GM18858 (cell line): ENCODE data around the gene CERKL.

Source experiments
- ATAC-seq: cut with Tn5 transposase; IDR thresholded peaks from one replicate; pipeline ENCODE4 v1.9.1; 2021; ENCODE audit not compliant: unreplicated experiment

Gene CERKL

DNA sequence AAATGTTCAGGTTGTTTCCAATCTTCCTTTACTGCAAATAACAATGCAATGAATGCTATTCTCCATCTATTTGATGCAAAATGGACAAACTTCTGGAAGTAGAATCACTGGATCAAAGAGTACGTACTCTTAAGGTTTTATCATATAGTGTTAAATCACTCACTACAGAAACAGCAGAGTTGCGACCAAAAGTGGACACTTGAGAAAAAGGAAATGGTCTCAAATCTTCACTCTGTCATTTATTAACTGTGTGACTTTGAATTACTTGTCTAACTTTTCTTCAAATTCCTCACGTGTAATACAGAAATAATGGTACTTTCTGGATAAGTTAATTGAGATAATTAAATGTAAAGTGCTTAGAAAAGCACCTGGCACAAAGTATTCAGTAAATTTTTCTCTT, 78.1 kb downstream of the CERKL start:
- ATAC-seq = no peak

DNA sequence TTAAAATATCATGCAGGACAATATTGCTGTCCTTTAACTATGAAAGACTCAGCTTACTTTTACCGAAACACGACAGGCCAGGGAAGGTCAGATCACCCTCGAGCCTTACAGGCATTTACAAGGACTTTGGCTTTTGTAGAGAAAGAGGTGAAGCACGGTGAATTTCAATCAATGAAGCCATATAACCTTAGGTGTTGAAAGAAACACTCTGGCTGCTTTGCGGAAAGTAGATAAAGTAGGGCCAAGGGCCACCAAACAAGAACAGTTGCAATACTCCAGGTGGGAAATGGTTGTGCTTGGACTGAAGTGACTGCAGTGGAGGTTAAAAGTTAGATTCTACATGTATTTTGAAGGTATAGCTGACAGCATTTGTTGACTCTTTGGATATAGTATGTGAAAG, 80.5 kb downstream of the CERKL start:
- ATAC-seq = no peak

DNA sequence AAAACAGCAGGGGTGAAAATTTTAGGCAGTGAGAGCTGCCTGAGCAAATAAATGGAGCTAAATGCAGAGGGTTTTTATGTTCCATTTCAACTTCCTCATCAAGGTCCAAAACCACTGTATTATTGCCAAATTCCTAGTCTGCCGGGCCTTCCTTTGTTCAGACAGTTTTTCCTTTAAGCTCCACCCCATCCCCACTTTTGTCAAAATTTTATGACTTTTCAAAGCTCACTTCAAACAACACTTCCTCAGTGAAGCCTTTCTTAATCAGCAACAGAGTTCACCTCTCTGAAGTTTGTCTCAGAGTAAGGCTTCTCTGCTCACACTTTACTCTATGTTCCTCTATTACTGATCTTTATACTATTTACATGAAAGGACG, 81.3 kb downstream of the CERKL start:
- no peak for ATAC-seq

DNA sequence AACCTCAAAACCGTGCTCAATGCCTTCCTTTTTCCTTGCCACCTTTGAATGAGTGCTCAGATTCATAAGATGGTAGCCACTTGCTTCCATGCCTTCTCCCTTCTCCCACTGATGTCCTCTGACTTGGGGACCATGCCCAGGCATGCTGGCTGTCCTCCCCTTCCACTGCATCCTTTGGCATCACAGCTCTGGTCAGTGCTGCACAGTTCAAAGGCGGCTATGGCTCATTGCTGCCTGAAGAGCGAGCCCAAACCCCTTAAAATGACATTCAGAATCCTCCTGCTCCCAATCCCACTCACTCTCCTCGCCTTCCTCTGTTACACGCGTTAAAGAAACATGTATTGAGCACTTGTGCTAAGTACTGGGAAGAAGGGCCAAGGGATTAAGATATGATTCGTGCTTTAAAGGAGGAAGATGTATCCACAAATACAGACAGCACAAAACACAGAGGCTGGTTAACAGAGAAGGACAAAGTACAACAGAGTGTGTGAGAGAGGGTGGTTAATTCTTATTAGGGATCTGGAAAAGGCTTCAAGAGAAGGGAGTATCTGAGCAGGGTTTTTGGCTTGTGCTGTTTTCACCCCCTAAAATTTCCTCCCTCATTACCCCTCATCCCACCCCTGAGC, 81.8 kb downstream of the CERKL start:
- ATAC-seq = no peak

DNA sequence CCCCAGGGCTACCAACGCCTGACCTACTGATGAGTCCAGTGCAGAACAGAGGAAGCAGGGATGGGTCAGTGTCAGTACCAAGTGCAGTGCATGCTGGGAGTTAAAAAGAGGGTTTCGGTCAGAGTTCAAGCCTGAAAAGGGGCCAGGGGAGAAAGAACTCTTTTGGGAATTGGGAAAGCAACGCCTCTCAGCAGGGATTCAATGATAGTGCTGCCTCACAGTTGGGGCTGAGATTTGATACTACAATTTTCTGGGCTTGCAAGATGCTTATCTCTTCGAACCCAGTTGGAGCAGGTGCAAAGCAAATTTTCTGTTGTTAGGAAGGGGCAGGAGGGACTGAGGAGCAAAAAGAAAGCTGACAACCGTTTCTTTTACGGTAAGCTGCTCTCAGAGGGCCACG, 82.6 kb downstream of the CERKL start:
- ATAC-seq = no peak

DNA sequence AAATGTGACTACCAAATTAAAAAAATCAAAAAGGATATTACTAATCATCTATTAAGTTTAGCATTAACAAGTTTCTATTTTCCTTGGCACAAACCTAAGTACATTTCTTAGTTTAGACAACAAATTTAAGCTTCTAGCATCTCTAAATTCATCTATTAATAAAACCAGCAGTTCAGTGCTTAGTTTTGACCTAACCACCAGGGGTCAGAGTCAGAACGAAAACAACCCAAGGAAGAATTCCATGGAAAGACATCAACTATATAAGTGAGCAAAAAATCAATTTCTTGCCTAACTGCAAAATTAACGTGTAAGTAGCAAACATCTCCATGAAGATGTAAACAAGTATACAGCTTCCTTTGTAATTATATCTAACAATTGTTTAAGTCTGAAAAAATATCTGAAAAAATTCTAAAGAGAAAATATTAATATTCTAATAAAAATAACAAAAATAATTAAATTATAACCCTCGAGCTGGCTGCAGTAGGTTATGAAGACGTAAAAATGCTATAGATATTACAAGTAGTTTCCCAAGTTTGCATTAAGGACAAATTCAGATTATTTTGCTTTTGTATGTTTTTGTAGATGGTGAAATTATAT, 83.7 kb downstream of the CERKL start:
- ATAC-seq = no peak

DNA sequence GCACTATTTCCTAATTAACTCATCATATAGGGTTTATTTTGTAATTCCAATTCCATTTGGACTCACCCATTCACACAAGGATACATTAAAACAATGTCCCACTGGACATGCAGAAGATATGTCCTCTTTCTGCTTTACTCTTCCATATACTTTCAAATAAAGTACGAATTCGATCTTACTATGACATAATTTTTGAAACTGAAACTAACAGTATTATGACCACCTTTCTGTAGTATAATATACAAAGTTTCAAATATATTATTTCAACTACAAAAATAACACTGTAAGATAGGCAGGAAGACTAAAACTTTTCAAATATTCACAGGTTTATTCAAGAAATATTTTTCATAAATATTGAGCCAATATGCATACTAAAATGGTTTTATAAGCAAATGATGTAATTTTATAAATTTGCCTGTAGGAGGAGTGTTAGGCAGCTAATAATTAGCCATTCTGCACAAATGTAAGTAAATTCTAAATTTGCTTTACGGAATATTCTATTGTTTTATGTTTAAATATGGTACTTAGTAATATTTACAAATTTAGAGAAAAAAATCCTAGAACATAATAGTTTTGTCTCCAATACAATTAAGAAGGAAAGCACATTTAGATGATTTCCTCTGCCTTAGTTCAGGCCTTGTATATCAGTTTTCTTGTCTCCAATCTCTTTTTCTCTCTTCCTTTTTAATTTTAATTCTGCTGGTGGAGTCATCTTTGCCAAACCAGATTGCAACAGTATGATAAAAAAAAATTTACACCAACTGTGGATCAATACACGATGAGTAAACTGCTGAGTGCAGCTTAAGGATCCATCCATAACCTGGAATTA, 85.9 kb downstream of the CERKL start:
- ATAC-seq = no peak

DNA sequence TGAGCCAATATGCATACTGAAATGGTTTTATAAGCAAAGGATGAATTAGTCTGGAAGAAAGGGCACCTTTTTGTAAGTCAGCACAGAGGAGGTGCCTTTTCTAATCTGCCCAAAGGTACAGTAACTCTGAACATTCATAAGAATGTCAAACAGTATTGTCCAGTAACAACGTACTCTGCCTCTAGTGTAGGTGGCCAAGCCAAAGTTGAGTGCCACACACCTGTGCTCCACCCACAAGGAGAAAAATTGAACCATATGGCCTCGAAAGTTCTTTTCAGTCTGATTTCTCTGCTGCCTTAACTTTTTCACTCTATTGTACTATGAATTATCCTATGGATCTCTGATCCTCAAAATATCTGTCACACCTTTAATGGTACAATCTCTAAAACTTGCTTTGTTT, 86.8 kb downstream of the CERKL start:
- no peak for ATAC-seq

DNA sequence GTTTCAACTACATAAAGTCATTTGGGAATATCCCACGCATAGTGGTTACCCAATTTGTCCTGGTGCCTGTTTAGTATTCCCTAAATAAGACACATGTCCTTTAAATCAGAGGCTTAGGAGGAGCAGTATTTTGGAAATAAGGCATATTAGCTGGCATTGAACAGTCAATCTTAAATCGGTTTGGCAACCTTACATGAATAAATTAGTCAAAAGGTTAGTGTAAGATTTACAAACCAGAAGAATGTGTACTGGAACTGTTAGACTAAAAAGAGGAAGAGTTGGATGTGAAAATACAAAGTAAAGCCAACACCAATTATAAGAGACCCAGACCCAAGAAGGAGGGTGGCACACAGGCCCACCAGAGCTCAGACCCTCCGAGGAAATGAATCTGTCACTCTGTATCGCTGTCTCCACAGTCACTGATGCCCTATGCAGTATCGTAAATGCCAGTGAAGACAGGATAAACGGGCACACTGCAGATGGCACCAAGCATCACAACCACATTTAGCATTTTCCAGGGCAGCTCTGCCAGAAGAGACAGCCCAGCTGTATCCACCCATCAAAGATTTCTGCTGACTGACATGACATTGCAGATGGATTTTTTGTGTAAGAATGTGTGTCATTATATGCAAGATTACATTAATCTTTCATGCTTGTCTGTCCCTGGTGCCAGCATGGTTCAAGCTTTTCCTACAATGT, 90.4 kb downstream of the CERKL start:
- no peak for ATAC-seq

DNA sequence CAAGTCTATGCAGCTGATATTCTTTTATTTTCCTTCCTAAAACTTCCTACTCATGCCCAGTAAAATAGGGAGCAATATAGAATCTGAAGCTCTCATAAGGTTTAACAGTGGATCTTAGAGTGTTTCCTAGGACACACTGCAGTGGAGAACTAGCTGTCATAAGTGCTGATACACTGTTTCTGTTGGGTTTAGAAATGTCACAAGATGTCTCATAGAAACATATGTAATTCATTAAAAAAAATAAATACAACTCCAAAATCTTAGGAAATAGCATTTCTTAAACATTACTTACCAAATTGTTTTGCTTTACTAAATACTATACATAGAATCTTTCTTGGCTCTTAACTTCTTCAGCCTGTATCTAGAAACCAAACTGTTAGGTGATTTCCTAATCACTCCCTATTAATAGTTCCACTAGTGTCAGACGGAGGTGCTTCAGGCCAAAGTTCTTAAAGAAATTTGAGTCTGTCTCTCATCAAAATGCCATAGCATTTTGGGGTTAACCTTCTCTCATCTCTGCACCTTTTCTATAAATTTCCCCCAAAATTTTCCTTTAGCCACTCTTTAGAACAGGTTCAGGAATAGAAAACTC, 93.7 kb downstream of the CERKL start:
- ATAC-seq = peak; percentile 46

DNA sequence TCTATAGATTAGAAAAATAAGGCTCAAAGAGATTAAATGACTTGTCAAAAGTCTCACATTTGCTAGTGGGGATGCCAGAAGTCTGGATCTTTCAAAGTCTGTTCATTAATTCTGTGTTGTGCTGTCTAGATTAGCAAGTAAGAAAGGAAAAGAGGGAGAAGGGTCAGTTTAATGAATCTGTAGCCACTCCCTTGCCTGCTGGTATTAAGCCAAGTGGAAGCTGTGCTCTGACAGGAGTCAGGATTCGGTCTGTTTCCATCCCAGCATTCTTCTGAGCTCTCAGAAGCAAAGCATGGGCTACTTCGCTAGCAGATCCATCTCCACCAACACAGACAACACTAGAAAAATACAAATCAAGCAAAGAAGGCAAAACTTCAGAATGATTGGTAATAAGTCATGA, 98.5 kb downstream of the CERKL start:
- ATAC-seq = no peak

DNA sequence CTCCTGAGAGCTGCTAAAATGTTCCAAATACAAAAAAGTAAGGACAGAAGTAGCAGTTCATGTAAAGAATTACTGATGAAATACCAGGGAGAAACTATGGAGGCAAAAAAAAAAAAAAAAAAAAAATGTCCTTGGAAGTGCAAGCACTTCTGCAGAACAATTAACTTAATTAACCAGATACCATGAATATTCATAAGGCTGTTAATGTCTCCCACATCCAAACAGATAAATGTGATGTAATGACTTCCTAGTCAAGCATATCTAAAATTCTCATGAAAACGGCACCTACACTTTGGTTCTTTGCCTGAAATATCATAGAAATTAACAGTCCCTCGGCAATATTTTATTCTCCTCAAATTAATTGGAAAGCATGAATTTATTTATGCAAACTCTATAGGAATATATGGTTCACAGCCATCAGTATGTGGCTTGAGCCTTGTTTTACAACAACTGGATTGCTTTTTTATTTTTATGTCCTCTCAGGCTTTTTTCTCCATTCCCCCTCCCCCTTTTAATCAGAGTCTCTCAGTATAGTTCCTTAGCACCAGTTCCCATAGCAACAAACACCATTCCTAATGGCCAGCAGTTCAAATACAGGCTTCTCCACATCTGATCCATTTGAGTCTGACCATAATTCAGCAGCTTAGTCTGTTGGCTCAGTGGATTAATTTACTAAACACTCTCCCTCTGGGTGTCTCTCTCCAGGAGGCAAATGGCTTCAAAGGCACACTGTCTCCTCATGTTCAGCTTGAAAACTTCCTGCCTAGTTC, 102.7 kb downstream of the CERKL start:
- no peak for ATAC-seq

DNA sequence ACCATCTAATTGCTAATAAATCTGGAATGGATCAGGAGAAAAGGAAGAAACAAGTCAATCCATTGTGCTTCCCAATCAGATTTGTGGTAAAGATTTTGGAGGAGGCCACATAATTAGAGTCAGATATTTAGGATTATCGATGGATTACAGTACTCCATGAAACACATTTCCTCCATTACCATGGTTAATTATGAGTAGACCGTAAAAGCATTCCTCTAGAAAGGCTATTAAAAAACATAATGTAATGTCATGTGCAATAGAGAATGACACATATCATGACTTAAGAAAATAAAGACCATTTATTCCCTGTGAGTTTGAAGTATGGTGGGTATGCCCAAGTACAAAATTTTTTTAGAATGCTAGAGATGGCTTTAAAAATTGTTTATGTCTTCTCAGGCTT, 103.7 kb downstream of the CERKL start:
- no peak for ATAC-seq

DNA sequence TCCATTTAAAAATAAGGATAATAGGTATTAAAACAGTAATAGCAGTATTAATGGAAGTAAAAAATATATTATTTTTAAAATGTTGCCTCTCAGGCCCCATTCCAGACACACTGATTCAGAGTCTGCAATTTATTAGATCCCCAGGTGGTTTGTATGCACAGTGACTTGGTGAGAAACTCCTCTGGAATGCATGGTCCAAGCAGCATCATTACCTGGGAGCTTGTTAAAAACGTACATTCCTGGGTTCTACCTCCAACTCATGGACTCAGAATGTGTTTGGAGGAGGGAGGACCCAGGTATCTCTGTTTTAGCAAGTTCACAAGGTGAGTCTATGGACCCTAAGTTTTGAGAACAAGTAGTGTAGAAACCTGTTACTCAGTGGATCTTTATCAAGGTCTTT, 104.1 kb downstream of the CERKL start:
- ATAC-seq = no peak

DNA sequence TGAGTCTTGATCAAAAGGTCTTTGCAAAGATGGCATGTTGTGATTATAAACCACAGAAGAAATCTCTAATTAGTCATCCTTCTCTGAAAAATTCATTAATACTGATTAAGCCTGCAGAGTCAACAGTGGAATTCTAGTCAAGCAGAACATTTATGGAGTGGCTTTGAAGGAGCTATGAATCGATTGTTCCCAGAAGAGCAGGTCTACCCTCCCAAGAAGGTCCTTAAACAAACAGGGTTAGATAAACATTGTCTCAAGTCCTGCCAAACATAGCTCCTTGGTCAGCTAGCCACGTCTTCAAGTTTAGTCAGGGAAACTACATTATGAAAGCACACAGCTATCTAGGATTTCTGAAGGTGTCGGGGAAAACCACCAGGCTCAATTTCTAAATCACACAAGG, 110.8 kb downstream of the CERKL start:
- ATAC-seq = no peak

DNA sequence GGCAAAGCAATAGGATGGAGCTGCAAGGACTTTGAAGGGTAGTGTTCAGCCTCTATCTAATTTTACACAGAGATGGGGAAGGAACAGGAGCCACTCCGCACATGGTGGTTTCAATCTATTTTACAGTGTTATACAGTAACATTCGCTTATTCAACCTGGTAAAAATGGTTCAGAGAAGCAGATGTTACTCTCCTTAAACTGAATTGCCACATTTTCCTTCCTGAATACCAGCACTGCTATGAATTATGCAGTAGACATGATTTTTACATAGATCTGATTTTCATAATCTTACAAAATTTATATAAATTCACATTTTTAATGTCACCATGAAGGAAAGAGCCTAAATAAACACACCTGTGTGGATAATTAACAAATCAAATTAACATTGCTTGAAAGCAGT, 114.7 kb downstream of the CERKL start:
- ATAC-seq = no peak

DNA sequence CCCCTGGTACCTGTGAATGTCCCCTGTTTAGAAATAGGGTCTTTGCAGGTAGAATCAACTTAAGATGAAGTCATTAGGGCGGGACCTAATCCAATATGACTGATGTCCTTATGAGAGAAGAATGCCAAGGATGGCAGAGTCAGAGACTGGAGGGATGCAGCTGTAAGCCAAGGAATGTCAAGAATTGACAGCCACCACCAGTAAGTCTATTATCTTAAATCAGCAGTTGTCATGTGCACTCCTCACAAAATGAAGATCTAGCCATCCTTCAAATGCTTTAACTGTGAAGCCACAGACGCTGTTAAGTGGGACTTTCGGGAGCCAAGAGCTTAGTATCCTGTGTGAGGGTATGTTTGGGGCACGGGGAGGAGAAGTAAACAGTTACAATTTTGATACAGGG, 116.5 kb downstream of the CERKL start:
- no peak for ATAC-seq

DNA sequence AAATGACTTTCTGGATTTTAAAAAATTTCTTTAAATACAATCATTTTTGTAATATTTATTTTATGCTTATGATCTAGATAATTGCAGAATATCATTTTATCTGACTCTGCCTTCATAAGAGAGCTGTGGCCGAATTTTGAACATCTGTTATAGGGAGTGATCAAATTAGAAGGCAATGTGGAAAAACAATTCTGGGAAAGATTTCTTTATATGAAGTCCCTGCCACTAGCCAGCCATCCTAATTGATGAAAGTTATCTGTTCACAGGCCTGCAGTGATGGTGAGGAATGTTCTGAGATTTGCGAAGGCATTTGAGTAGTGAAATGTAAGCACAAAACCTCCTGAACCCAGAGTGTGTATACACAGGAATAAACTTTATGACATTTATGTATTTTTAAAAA, 120.2 kb downstream of the CERKL start:
- no peak for ATAC-seq

DNA sequence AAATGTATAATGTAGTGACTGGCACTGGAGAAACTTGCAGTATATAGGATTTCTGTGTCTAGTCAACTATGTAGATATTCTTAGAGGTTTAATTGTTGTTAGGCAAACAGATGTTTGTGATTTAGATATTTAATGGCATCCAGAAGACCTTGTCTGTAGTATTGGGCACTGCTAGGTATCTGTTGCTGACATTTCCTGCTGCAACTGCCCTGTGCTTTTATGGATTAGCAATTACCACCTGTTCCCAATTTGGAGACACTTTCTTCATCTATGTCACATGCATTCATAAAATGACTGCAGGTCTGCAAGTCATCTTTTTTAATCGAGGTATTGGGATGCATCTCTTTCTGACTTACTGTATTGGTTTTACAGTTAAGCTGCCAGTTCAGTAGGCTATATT, 128.5 kb downstream of the CERKL start:
- no peak for ATAC-seq

DNA sequence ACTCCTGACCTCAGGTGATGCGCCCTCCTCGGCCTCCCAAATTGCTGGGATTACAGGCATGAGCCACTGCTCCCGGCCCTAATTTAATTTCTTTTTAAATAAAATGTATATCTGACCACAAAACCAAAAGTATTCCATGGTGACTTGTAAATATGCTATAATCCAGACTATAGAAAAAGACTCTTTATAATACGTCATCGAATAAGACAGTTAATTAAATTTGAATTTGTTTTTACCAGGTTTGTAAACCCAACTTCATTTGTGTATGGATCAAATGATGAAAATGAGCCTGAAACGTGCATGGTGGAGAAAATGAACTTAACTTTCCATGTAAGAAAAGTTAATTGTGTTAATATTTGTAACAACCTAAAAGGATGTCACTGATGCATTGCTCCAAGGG, 129.8 kb downstream of the CERKL start:
- no peak for ATAC-seq

DNA sequence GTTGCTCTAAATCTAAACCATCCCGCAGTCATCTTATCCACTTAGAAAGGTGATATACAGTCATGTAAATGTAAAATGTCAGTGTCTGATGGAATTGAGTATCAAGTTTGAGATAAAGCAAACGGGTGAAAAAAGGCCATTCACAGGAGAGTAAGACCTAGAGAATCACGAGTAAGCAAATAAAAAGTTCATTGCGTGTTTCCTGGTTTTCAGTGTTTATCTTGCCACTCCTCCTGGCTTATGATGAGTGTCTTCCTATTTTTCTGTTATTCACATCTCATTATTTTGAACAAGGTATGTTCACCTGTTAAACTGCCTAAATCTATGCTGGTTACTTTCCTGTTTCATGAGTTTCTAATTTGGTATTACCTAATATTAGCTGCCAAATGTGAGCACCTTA, 130.9 kb downstream of the CERKL start:
- ATAC-seq = no peak
